Endothelial cell of umbilical vein (primary cell): Measurements from ENCODE around the gene HOXA11. TPM values are rescaled to one million over a fixed set of nuclear protein-coding genes. Genes with fewer than 3 reads are reported as not detected.

Experiments used
- BruUV-seq: library from RNA; stranded (reverse); fragments of 400-500 nt; replicated peaks from 2 replicates; lab custom pipeline; 2021; lab: Mats Ljungman, UMichigan
- CTCF ChIA-PET: fragments of 300-600, 350-600 bp; sonication (Branson Sonifier 250); formaldehyde crosslinking; loops from one replicate; lab custom pipeline; 2021; ENCODE audit warnings: antibody characterized with exemption, inconsistent platforms; lab: Charles Lee
- POLR2A ChIA-PET: fragments of 300-600, 350-600 bp; sonication (Branson Sonifier 250); formaldehyde crosslinking; loops from one replicate; lab custom pipeline; 2021; ENCODE audit warnings: antibody characterized with exemption, inconsistent platforms; lab: Charles Lee
- DNase-seq: peaks from one replicate; pipeline ENCODE4 v3.0.0-alpha.2; 2011; ENCODE audit warnings: low read depth, low spot score
- FAIRE-seq: peaks from 2 replicates; lab custom pipeline; 2011; peaks lifted over from hg19 to GRCh38; lab: Jason Lieb, UNC
- H2AFZ ChIP-seq: 2 replicates; pipeline ENCODE4 v1.6.0; 2012; ENCODE audit warnings: low read depth, low read length, control low read depth, inconsistent platforms
- H3K27ac ChIP-seq: 2 replicates; pipeline ENCODE4 v1.5.1; 2011; ENCODE audit warnings: low read depth, mild to moderate bottlenecking, control low read depth, low read length, moderate library complexity; ENCODE audit not compliant: insufficient read depth
- H3K27me3 ChIP-seq, 2 experiments: 2 replicates each; pipeline versions ENCODE4 v1.6.0 to v1.6.1; 2011; ENCODE audit warnings: low read length in 2 of 2, mixed read lengths in 1 of 2; ENCODE audit not compliant: control insufficient read depth in 2 of 2, insufficient read depth in 2 of 2
- H3K36me3 ChIP-seq, 2 experiments: 2 replicates in 1 of 2; 3 replicates in 1 of 2; pipeline ENCODE4 v1.5.1; 2011; ENCODE audit warnings: low read length in 2 of 2, mild to moderate bottlenecking in 1 of 2, moderate library complexity in 1 of 2; ENCODE audit not compliant: control insufficient read depth in 2 of 2, insufficient read depth in 2 of 2; ENCODE audit errors: extremely low read depth in 1 of 2
- H3K4me1 ChIP-seq: 3 replicates; pipeline ENCODE4 v1.5.1; 2011; ENCODE audit warnings: mild to moderate bottlenecking, low read length; ENCODE audit not compliant: control insufficient read depth, insufficient read depth; ENCODE audit errors: extremely low read depth
- H3K4me2 ChIP-seq: 2 replicates; pipeline ENCODE4 v1.6.1; 2011; ENCODE audit warnings: low read length, control low read depth, mixed read lengths; ENCODE audit not compliant: insufficient read depth
- H3K4me3 ChIP-seq, 3 experiments: fragments of 200-600 bp in 1 of 3; sonication (generic), shearing (Covaris generic) in 1 of 3; replicated peaks in 1 of 3; 2 replicates each; pipeline ENCODE4 v1.5.1; 2011 to 2016; ENCODE audit warnings: control low read depth in 3 of 3, low read length in 3 of 3, mild to moderate bottlenecking in 2 of 3, inconsistent platforms in 1 of 3, low read depth in 1 of 3, moderate library complexity in 1 of 3; ENCODE audit not compliant: insufficient read depth in 1 of 3
- H3K79me2 ChIP-seq: 2 replicates; pipeline ENCODE4 v1.6.0; 2012; ENCODE audit warnings: low read length, inconsistent platforms; ENCODE audit not compliant: control insufficient read depth, insufficient read depth
- H3K9ac ChIP-seq: replicated peaks from 2 replicates; pipeline ENCODE3; 2011; ENCODE audit warnings: low read length, control low read depth; ENCODE audit not compliant: insufficient read depth; ENCODE audit errors: extremely low read depth
- H3K9me1 ChIP-seq: replicated peaks from 3 replicates; pipeline ENCODE4 v1.6.0; 2011; ENCODE audit warnings: mild to moderate bottlenecking, low read length; ENCODE audit not compliant: control insufficient read depth, insufficient read depth; ENCODE audit errors: extremely low read depth
- H3K9me3 ChIP-seq: replicated peaks from 2 replicates; pipeline ENCODE4 v1.5.1; 2012; ENCODE audit warnings: low read length, inconsistent platforms; ENCODE audit not compliant: control insufficient read depth, insufficient read depth
- H4K20me1 ChIP-seq: replicated peaks from 2 replicates; pipeline ENCODE3; 2011; ENCODE audit warnings: mild to moderate bottlenecking, low read length; ENCODE audit not compliant: control insufficient read depth, insufficient read depth; ENCODE audit errors: extremely low read depth
- EZH2 ChIP-seq: IDR thresholded peaks from 2 replicates; pipeline ENCODE4 v1.6.1; 2012; ENCODE audit warnings: borderline replicate concordance, low read depth, mild to moderate bottlenecking, moderate library complexity, low read length, inconsistent platforms; ENCODE audit not compliant: severe bottlenecking
- FOS ChIP-seq: IDR thresholded peaks from 2 replicates; pipeline ENCODE4 v1.6.1; 2011; ENCODE audit warnings: mild to moderate bottlenecking, low read length, moderate library complexity, borderline replicate concordance; ENCODE audit not compliant: insufficient read depth
- GATA2 ChIP-seq: IDR thresholded peaks from 2 replicates; pipeline ENCODE4 v1.7.0; 2011; ENCODE audit warnings: low read depth, mild to moderate bottlenecking, moderate library complexity, mixed read lengths, low read length; ENCODE audit not compliant: insufficient read length, insufficient read depth
- JUN ChIP-seq: IDR thresholded peaks from 2 replicates; pipeline ENCODE4 v1.6.1; 2011; ENCODE audit warnings: borderline replicate concordance, low read depth; ENCODE audit not compliant: insufficient read length, insufficient read depth
- MYC ChIP-seq: IDR thresholded peaks from one replicate; pipeline ENCODE4 v1.6.1; 2011; ENCODE audit warnings: mild to moderate bottlenecking, low read depth, low read length
- POLR2A ChIP-seq: IDR thresholded peaks from 2 replicates; pipeline ENCODE4 v1.6.1; 2012; ENCODE audit warnings: low read depth, mild to moderate bottlenecking, control low read depth, low read length
- POLR2AphosphoS5 ChIP-seq: IDR thresholded peaks from 2 replicates; pipeline ENCODE4 v1.6.1; 2012; ENCODE audit warnings: low read depth, mild to moderate bottlenecking, control low read depth, low read length, moderate library complexity; ENCODE audit not compliant: insufficient read depth
- dilution Hi-C: fragments of 300-500 bp; cut with MboI; formaldehyde crosslinking; loops from one replicate; pipeline ENCODE4 v1.15.0; 2019; ENCODE audit warnings: low sequenced_read_pairs; ENCODE audit not compliant: extremely low pct_ligation_motif_present
- intact Hi-C: fragments of 100-400 bp; cut with micrococcal nuclease; formaldehyde crosslinking; loops from one replicate; pipeline ENCODE4 v1.10.0; 2022
- polyA plus RNA-seq, 4 experiments: library from polyadenylated mRNA; depleted of rRNA in 3 of 4; stranded (reverse) in 3 of 4; unstranded in 1 of 4; fragments of >200 nt; gene quantifications; 2 replicates each; pipeline versions ENCODE4 v1.2.1 to v1.2.3, GENCODE V29; 2011 to 2012; ENCODE audit warnings: missing spikeins in 1 of 4
- total RNA-seq: library from RNA; stranded (reverse); gene quantifications from 2 replicates; pipeline ENCODE4 v1.2.3, GENCODE V29; 2021
- TF ChIP-seq, protein P1 (sequence below): IDR thresholded peaks from 2 replicates; pipeline ENCODE4 v1.6.1; 2011; ENCODE audit not compliant: insufficient read depth, insufficient read length
- TF ChIP-seq, protein P2 (sequence below), 2 donors: IDR thresholded peaks; 1 replicate in 1 of 2; 2 replicates in 1 of 2; pipeline ENCODE4 v1.5.1; 2011; ENCODE audit warnings: low read length in 2 of 2, mild to moderate bottlenecking in 2 of 2, moderate library complexity in 2 of 2, control low read depth in 1 of 2, inconsistent platforms in 1 of 2, low read depth in 1 of 2; ENCODE audit not compliant: insufficient read depth in 1 of 2; ENCODE audit errors: extremely low read depth in 1 of 2

Gene HOXA11
- total and polyA plus RNA-seq, 2 donors (not counting 3 experiments of a cell fraction or from before 2014, with no cell fraction given) = 10.4 to 16.7 TPM

DNA sequence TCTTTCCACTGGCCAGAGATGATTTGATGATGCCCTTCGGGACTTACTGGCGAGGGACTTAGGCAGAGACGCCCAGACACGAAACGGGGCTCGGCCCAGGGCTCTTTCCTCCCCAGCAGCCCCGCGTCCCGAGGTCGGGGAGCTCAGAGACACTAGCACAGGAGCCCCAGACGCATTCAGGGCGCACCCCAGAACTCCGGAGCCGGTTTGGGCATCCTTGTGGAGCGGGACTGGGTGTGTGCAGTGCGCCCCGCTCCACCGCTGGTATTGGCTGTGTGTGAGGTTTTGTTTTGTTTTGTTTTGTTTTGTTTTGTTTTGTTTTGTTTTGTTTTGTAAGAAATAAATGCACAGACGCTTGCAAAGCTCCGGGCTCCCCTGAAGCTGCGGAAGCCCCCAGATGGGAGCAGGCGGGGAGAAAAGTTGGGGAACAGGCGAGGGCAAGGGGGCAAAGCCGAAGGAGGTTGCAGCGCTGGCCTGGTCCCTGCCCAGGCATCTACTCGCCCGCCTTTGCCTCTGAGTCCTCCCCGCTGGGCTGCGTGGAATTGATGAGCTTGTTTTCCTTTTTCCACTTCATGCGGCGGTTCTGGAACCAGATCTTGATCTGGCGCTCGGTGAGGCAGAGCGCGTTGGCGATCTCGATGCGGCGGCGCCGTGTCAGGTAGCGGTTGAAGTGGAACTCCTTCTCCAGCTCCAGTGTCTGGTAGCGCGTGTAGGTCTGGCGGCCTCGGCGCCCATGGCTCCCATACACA lies 39.7 kb downstream of the HOXA11 start:
- Histone ChIP-seq H3K9me3 (no peaks in the 10 kb centered on the region), H3K4me1 (peaks cover 73% of the 10 kb centered on the region), H3K9me1 (no peaks in the 10 kb centered on the region), H4K20me1 (no peaks in the 10 kb centered on the region), H3K4me2 (peak overlapping the region; percentile 76), H3K36me3 (peaks cover 0 to 19% of the 10 kb centered on the region in 2 experiments), H3K4me3 (peak overlapping the region in 2 of 3 experiments; percentile 23 to 50), H3K27ac (peak overlapping the region; percentile 64), H2AFZ (no peak overlapping the region), H3K27me3 (no peaks in the 10 kb centered on the region), H3K79me2 (peaks cover 97% of the 10 kb centered on the region), H3K9ac (peak overlapping the region; percentile 47)
- dilution Hi-C loops = no loop called here
- ChIA-PET CTCF (interaction anchor here (0.7 to 7.0 kb wide), 17 partner anchors 10 to 776 kb away, joined by 3 to 72 read pairs (median 5); partner anchors contain the start of gene HOXA7), POLR2A (interaction anchor here (0.6 to 1.6 kb wide), 2 partner anchors 15 to 237 kb away, joined by 4 read pairs; no protein-coding TSS in a partner anchor)
- DNase-seq (no peak), FAIRE-seq (peak; percentile 42)
- TF ChIP-seq FOS (no peak), MYC (no peak), EZH2 (no peak), POLR2A (no peak), GATA2 (no peak), JUN (no peak), POLR2AphosphoS5 (no peak)
- TF ChIP-seq, protein P1, sequence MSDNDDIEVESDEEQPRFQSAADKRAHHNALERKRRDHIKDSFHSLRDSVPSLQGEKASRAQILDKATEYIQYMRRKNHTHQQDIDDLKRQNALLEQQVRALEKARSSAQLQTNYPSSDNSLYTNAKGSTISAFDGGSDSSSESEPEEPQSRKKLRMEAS = no peak
- TF ChIP-seq, protein P2, sequence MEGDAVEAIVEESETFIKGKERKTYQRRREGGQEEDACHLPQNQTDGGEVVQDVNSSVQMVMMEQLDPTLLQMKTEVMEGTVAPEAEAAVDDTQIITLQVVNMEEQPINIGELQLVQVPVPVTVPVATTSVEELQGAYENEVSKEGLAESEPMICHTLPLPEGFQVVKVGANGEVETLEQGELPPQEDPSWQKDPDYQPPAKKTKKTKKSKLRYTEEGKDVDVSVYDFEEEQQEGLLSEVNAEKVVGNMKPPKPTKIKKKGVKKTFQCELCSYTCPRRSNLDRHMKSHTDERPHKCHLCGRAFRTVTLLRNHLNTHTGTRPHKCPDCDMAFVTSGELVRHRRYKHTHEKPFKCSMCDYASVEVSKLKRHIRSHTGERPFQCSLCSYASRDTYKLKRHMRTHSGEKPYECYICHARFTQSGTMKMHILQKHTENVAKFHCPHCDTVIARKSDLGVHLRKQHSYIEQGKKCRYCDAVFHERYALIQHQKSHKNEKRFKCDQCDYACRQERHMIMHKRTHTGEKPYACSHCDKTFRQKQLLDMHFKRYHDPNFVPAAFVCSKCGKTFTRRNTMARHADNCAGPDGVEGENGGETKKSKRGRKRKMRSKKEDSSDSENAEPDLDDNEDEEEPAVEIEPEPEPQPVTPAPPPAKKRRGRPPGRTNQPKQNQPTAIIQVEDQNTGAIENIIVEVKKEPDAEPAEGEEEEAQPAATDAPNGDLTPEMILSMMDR (IDR thresholded peaks at IDR 0.05; ENCODE audit: extremely low read depth in 1 of 2, insufficient read depth in 1 of 2, low read depth in 1 of 2, low read length in 2 of 2) = no peak
- no TSS peak for BruUV-seq
- intact Hi-C loops = no loop called here
